ENCODE measurements around the gene LPAR6. TPM values are rescaled to one million over a fixed set of nuclear protein-coding genes. Genes with fewer than 3 reads are reported as not detected.

Gene LPAR6
- polyA plus RNA-seq, 1 of the 3 experiments (the other 2 are of a cell fraction), result 0.03 TPM

GRCh38 chr13:48448285-48448958 lies 35.5 kb upstream of the LPAR6 start:
- peaks cover 8 to 27% of the 10 kb centered on the region in 2 experiments for H3K36me3 ChIP-seq (replicated peaks in 1 of 2; ENCODE audit: control insufficient read depth in 1 of 2, insufficient read depth in 2 of 2, low read length in 1 of 2)
- no peaks in the 10 kb centered on the region for H3K27me3 ChIP-seq (ENCODE audit: insufficient read depth)
- H3K9me2 ChIP-seq, result no peaks in the 10 kb centered on the region
- peak overlapping the region; percentile 35; the same call in 1 of the 2 replicates for H3K4me2 ChIP-seq
- ChIA-PET POLR2A (no interaction called here), CTCF (interaction anchor here (1.3 kb wide), 1 partner anchor 8 kb away, joined by 6 read pairs; no protein-coding TSS in a partner anchor)
- peaks cover 0 to 11% of the 10 kb centered on the region in 2 experiments; a peak in 1 of 4 replicates for H3K4me1 ChIP-seq (ENCODE audit: control insufficient read depth in 1 of 2, insufficient read depth in 2 of 2, low read depth in 1 of 2, low read length in 1 of 2)
- TF ChIP-seq, protein P1, sequence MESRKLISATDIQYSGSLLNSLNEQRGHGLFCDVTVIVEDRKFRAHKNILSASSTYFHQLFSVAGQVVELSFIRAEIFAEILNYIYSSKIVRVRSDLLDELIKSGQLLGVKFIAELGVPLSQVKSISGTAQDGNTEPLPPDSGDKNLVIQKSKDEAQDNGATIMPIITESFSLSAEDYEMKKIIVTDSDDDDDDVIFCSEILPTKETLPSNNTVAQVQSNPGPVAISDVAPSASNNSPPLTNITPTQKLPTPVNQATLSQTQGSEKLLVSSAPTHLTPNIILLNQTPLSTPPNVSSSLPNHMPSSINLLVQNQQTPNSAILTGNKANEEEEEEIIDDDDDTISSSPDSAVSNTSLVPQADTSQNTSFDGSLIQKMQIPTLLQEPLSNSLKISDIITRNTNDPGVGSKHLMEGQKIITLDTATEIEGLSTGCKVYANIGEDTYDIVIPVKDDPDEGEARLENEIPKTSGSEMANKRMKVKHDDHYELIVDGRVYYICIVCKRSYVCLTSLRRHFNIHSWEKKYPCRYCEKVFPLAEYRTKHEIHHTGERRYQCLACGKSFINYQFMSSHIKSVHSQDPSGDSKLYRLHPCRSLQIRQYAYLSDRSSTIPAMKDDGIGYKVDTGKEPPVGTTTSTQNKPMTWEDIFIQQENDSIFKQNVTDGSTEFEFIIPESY (IDR thresholded peaks at IDR 0.05; ENCODE audit: borderline replicate concordance, low read depth), result no peak
- TF ChIP-seq RXRA (IDR thresholded peaks at IDR 0.05; ENCODE audit: borderline replicate concordance, low read depth) (no peak), JUND (IDR thresholded peaks at IDR 0.05) (no peak), TEAD4 (IDR thresholded peaks at IDR 0.05; ENCODE audit: borderline replicate concordance, insufficient read depth) (no peak), GATA2 (CRISPR knock-in tag; IDR thresholded peaks at IDR 0.05) (no peak), SIN3A (IDR thresholded peaks at IDR 0.05; ENCODE audit: borderline replicate concordance, low read depth, low read length) (no peak)
- H4K20me1 ChIP-seq (ENCODE audit: insufficient read depth), result no peaks in the 10 kb centered on the region
- WGBS (ENCODE audit: low lambda C conversion rate), result 92% methylated on average over 3 of the region's 3 CpGs
- H2AFZ ChIP-seq (ENCODE audit: low read depth), result no peak overlapping the region
- no peak overlapping the region for H3K9ac ChIP-seq
- H3K4me3 ChIP-seq (ENCODE audit: low read depth in 2 of 2, low read length in 1 of 2), result no peak overlapping the region
- peaks cover 27% of the 10 kb centered on the region for H3F3A ChIP-seq (replicated peaks; ENCODE audit: insufficient read depth)
- no peak for DNase-seq
- H3K27ac ChIP-seq (ENCODE audit: low read depth in 2 of 2, low read length in 1 of 2), result peak overlapping the region; percentile 5 to 50; a peak in 3 of 4 replicates
- peaks cover 34% of the 10 kb centered on the region for H3K79me2 ChIP-seq (ENCODE audit: insufficient read depth)
- no peaks in the 10 kb centered on the region for H3K9me3 ChIP-seq

GRCh38 chr13:48446464-48446863 lies 33.6 kb upstream of the LPAR6 start:
- H3K9ac ChIP-seq, result no peak overlapping the region
- H3K9me2 ChIP-seq, result no peaks in the 10 kb centered on the region
- DNase-seq, result no peak
- H3K36me3 ChIP-seq (replicated peaks in 1 of 2; ENCODE audit: control insufficient read depth in 1 of 2, insufficient read depth in 2 of 2, low read length in 1 of 2), result peaks cover 8 to 12% of the 10 kb centered on the region in 2 experiments
- ChIA-PET CTCF (no interaction called here), POLR2A (no interaction called here)
- 95% methylated on average over 1 of the region's 1 CpG for WGBS (ENCODE audit: low lambda C conversion rate)
- TF ChIP-seq FOSL2 (IDR thresholded peaks at IDR 0.05; ENCODE audit: borderline replicate concordance, low read depth) (peak; percentile 58; the same call in 1 of the 2 replicates), RXRA (IDR thresholded peaks at IDR 0.05; ENCODE audit: borderline replicate concordance, low read depth) (no peak), JUND (IDR thresholded peaks at IDR 0.05) (peak; percentile 60)
- peak overlapping the region in 1 of 2 experiments; percentile 51; a peak in 2 of 4 replicates for H3K27ac ChIP-seq (ENCODE audit: low read depth in 2 of 2, low read length in 1 of 2)
- peaks cover 24% of the 10 kb centered on the region for H3K79me2 ChIP-seq (ENCODE audit: insufficient read depth)
- H3K4me3 ChIP-seq (ENCODE audit: low read depth in 2 of 2, low read length in 1 of 2), result no peak overlapping the region
- H3K9me3 ChIP-seq, result no peaks in the 10 kb centered on the region
- no peaks in the 10 kb centered on the region for H3K27me3 ChIP-seq (ENCODE audit: insufficient read depth)
- no peak overlapping the region for H3K4me2 ChIP-seq
- no peaks in the 10 kb centered on the region for H4K20me1 ChIP-seq (ENCODE audit: insufficient read depth)
- H3F3A ChIP-seq (replicated peaks; ENCODE audit: insufficient read depth), result peaks cover 27% of the 10 kb centered on the region
- H2AFZ ChIP-seq (ENCODE audit: low read depth), result no peak overlapping the region
- H3K4me1 ChIP-seq (ENCODE audit: control insufficient read depth in 1 of 2, insufficient read depth in 2 of 2, low read depth in 1 of 2, low read length in 1 of 2), result peaks cover 0 to 11% of the 10 kb centered on the region in 2 experiments; a peak in 1 of 4 replicates

Data from SK-N-SH (cell line).